CD4-positive, alpha-beta T cell treated with Interleukin-4 for 4 hours (primary cell): ENCODE results near the gene FAM222B.
A peak's percentile ranks its signal among the peaks of the same experiment; 100 is the strongest.
"Not testable (repeated sequence)": the region's sequence is repeated elsewhere in the genome, so short reads cannot be mapped to it uniquely, and the experiment has no call there.

Experiments used
- DNase-seq: peaks from one replicate; pipeline ENCODE4 v3.0.0-alpha.2; 2020

Gene FAM222B

DNA sequence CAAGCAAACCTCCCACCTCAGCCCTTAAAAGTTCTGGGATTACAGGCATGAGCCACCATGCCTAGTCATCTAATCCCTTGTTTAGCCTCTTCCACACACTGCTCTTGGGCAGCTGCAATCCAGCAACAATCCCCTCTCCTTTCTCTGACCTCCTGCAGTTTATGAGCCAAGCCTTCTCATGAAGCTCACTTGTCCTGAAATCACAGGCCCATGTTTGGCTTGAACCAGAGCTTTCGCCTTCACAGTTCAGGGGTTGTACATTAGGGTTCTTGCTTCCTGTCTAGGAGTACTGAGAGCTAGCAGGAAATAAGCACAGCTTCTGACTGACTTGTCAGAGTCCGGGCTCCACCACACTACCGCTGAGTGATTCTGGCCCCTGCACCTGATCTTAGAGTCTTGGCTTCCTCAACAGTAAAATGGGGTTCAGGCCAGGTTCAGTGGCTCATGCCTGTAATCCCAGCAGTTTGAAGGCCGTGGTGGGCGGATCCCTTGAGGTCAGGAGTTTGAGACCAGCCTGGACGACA, 28.5 kb upstream of the FAM222B start:
- peak; percentile 36 for DNase-seq

DNA sequence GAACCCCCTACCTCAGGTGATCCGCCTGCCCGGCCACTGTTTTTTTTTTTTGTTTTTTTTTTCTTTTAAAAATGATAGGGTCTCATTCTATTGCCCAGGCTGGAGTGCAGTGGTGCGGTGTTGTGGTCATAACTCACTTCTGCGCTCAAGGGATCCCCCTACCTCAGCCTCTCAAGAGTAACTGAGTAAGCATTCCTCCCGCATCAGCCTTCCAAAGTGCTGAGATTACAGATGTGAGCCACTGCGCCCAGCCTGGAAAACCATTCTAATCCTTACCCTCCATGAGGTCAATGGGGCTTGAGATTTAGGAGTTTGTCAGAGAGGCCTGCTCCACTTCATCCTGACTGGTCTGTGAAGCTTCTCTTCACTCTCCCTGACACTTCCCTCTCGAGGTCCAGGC, 24.7 kb upstream of the FAM222B start:
- DNase-seq: no peak

DNA sequence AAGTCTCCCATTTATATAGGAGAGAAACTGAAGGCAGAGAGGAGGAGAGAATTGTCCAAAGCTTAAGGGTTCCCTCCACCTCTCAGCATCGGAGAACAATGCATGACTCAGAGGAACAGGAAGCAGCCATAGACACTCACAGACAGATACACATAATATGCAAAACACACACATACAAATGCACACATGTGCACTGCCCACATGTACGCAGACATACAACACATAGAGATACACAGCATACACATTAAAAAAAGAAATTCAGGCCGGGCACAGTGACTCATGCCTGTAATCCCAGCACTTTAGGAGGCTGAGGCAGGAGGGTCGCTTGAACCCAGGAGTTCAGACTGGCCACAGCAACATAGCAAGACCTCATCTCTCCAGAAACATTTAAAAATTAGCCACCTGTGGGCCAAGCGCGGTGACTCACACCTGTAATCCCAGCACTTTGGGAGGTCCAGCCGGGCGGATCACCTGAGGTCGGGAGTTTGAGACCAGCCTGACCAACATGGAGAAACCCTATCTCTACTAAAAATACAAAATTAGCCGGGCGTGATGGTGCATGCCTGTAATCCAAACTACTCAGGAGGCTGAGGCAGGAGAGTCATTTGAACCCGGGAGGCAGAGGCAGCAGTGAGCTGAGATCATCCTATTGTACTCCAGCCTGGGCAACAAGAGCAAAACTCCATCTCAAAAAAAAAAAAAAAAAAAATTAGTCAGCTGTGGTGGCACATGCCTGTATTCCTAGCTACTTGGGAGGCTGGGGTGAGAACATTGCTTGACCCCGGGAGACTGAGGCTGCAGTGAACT, 23.6 kb upstream of the FAM222B start:
- no peak for DNase-seq

DNA sequence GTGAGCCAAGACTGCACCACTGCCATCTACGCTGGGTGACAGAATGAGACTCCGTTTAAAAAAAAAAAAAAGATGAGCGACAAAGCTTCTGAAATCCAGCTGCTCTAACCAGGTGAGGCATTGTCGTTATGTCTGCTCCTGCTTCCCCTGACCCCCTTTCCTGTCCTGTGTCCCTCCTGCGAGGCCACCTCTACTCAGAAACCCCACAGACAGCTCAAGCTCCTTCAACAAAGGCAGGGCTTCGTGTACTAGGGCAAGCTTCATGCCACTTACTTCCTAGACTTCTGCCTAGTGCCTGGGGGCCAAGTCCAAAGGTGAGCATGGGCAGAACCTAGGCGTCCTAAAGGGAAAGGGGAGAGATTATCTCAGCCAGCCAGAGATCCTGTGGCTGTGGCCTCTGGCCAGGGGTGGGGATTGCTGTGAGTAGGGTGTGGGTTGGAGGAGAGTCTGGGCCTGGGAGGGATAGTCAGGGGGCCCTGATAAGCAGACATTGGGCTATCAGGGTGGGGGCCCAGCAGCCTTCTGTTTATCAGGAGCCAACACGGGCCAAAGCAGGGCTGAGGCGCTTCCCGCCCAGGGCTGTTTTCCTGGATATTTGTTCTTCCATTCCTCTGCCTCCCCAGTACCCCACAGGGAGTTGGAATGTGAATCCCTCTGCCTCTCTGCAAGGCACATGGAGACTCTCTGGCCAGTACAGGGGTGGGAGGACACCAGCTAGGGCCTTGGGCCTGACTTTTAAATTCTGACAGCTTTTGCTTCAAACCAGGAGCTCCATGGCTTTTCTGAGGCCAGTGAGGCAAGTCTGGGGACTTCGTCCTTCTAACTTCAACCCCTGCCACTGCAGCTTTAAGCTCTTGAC, 22.6 kb upstream of the FAM222B start:
- DNase-seq: no peak

DNA sequence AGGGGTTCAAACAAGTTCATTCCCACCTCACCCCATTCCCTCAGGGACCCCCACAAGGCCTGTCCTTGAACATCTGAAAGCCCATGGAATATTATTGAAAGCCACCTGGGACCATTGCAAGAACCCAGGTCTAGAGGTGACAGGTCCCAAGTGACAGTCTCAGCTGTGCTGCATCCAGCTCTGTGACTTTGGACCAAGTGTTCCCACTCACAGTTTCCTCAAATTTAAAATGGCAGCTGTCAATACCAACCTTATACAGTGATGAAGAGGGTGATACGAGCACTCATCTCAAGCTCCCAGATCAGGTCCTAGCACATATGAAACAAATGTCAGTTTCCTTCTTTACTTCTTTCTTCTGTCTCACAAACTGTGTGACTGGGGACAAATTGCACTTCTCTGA, 21.4 kb upstream of the FAM222B start:
- DNase-seq: no peak

DNA sequence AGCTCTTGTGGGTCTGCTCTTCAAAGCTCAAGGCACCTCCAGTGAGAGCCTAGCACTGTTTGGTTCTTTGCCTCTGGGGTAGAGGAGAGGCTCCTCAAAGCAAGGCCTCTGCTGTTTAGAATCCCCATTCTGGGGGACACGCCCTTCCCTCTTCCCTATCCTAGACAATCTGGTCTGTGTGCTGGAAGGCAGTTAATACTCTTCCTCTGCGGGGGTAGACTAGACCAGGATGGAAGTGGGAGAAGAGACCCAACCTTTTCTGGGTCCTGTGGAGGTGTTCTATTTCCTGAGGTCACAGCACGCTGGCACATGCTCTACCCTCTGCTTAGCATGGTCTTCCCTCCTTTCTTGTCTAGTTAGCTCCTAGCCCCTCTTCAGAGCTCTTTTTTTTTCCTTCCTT, 20.0 kb upstream of the FAM222B start:
- no peak for DNase-seq

DNA sequence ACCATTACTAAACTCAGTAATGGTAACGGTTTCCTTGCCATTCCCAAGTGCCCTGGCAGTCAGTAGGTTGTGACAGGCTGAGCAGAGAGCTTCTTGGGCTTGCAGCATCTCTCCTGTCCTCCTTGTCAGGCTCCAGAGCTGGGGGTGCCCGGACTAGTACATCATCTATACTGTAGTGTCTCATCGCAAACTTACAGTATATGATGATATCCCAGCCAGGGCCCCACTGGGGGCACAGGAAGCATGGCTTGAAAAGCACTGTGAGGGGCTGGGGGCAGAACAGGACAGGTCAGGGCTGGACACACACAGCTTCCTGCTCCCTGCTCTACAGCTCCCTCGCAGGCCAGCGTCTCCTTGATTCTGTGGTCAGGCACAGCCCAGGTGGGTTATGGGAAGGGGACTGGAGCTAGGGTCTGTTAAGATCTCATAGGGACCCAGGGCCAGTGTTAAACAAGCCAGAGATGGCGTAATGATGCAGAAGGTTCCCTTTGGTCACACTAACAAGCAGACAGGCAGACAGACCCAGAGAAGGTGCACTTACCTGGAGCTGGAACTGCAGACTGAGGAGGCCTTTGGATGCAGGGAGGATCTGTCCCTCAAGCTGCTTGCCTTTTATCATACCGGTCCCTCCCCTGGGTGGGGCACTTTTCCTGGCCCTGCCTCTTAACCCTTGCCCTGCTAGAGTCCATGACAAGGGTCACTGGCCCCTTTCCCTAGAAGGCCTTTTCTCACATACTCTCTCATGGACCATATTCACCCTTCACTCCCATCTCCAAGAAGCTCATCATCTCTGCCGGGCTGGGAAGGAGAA, 19.0 kb upstream of the FAM222B start:
- DNase-seq: no peak

DNA sequence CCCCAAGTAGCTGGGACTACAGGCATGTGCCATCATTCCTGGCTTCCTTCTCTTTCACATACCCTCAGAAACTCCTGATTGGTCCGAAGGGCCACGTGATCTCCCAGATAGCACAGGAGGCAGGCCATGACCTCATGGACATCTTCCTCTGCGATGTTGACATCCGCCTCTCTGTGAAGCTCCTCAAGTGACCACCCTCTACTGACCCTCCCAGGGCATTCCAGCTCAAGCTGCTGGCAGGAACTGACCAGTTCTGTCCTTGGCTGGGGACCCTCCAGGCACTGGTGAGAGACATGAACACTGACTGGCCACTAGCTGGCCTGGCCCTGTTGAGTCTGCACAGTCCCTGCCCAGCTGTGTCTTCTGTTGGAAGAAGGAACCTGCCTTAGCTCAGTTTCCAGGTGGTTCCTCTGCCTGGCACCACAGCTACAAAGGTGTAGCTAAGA, 17.8 kb upstream of the FAM222B start:
- DNase-seq: no peak

DNA sequence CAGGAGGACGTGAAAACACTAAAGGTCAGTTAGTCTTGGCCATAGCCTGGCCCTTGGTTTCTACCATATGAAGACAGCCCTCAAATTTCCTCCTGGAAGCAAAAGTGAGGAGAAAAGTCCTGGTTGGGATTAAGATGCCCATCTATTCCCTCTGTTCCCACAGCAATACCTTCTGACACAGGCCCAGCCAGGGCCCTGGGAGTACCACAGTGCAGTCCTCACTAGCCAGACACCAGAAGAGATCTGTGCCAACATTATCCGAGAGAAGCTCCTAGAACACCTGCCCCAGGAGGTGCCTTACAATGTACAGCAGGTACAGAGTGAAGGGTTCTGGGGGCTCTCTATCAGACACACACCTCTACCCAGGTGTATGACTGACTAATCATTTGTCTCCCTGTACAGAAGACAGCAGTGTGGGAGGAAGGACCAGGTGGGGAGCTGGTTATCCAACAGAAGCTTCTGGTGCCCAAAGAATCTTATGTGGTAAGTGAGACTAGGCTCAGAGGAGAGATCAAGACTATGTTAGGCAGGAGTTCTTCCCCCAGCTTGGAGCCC, 16.3 kb upstream of the FAM222B start:
- DNase-seq: no peak

DNA sequence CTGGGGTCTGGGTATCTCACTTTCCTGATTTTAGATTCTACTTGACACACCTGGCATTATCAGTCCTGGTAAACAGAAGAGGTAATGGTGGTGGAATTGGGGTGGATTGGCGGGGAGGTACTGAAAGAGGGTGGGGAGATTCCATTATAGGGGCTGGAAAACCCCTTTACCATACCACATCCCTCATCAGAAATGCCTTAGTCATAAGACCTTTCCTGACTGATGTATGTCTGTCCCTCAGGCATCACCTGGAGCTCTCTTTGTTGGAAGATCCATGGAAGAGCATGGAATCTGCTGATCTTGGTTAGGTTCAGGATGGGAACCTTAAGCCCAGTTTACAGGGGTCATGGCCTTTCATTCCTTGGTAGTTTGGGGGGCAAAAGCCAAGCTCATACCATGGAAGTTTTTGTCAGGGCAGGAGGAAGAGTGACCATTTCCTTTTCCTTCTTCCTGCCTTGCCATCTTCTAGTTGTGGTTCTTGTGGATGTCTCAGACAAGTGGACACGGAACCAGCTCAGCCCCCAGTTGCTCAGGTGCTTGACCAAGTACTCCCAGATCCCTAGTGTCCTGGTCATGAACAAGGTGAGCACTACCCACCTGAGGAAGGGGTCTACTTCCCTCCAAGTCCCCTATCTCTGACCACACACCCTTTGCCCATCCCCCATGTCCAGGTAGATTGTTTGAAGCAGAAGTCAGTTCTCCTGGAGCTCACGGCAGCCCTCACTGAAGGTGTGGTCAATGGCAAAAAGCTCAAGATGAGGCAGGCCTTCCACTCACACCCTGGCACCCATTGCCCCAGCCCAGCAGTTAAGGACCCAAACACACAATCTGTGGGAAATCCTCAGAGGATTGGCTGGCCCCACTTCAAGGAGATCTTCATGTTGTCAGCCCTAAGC, 15.6 kb upstream of the FAM222B start:
- DNase-seq: no peak

DNA sequence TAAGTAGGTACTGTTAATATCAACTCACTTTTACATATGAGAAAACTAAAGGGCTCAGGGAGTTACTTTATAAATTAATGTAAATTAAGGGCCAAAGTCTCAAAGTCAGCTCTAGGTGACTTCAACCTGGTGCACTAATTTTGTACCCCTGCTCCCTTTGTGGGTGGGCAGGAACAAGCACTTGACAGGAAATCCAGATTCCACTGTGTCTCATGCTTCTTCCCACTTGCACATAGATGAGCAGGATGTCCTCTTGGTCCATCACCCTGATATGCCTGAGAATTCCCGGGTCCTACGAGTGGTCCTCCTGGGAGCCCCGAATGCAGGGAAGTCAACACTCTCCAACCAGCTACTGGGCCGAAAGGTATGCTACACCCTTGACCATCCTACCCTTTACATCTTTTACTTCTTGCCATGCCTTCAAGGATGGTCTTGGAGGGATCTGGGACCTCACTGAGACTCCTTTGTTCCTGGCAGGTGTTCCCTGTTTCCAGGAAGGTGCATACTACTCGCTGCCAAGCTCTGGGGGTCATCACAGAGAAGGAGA, 13.5 kb upstream of the FAM222B start:
- DNase-seq: no peak

DNA sequence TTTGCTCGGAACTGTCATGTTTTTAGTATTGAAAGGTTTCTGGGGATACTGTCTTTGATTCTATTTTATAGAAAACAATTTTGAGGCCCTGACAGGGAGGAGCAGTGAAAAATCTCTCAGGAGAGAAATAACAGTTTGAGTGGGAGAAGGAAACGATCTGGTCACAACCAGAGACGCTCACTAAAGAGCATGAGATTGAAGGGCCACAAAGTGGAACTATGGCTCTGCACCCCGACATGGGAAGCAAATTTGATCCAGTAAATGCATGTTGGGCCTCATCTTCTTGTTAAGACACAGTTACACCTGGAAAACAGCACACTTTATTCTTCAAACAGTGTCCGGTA, 12.7 kb upstream of the FAM222B start:
- DNase-seq: no peak

DNA sequence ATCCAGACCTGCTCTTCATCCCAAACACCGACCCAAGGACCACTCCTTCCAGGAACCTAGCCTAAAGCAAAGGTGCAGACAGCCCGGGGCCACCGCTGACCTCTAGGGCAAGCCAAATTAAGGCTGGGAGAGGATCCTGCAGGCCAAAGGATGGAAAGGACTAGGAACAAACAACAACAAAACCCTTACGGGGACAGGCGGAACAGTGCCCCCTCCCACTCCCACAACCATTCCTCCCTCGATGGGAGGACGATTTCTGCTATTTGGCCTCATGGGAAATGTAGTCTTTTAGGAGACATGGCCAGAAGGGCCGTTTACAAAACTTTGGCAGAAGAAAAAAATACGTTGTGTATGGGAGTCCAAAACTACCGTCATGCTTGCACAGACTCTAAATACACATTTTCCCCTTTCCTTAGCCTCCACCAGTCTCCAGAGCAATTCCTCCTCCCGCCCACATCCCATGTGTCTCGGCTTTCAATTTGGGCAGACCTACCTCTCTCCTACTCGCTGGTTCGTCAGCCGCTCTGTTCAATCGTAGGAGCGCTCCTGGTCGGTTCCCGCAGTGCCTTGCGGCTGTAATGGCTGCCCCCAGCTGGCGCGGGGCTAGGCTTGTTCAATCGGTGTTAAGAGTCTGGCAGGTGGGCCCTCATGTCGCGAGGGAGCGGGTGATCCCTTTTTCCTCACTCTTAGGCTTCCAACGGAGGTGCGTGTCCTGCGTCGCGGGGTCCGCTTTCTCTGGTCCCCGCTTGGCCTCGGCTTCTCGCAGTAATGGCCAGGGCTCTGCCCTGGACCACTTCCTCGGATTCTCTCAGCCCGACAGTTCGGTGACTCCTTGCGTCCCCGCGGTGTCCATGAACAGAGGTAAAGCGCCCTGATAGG, 12.1 kb upstream of the FAM222B start, which contains the start of gene ERAL1:
Gene ERAL1, plus strand, starts transcription at position 560 of the 879 bp plus-strand sequence. Its CDS starts 19 bp downstream, at position 579.
- DNase-seq: peak; percentile 80

DNA sequence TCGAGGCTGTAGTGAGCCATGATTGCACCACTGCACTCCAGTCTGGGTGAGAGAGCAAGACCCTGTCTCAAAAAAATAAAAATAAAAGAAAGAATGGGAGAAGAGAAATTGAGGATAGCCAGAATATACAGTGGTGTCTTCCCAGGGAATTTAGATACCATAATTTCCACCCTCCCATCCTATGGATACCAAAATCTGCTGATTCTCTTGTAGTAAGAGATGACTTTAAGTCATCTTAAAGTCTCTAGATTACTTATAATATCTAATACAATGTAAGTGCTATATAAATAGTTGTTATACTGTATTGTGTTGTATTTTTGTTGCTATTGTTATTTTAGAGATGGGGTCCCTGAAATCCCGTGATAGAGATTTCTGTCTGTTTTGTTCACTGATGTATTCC, 10.7 kb upstream of the FAM222B start:
- no peak for DNase-seq

DNA sequence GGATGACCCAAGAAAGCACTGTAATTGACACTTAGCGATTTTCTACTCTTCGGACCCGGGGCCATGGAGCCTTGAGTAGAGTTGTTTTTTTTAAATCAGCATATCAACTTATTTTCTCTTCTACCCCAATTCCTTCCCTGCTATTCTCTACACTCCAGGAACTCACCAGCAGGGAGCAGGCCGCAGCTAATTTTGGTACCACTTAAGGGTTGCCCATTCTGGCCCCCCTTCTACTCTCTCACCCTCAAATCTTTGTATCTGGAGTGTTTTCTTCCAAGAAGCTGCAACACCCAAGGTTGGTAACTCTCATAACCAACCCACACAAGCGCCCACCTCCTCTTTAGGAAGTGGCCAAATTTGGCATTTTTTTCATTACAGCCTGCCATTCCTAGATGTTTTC, 6.7 kb upstream of the FAM222B start:
- no peak for DNase-seq

DNA sequence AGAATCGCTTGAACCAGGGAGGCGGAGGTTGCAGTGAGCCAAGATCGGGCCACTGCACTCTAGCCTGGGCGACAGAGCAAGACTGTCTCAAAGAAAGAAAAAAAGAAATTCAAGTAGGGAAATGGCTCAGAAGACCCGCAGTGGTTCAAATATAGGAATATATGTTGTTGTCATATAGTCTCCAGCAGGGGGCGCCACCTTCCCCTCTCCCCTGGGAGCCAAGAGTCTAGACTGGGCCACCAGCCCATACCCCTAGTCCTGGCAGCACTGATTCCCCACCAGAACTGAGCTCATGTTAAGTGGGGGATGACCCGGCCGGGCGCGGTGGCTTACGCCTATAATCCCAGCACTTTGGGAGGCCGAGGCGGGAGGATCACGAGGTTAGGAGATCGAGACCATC, 6.1 kb upstream of the FAM222B start:
- peak; percentile 42 for DNase-seq

DNA sequence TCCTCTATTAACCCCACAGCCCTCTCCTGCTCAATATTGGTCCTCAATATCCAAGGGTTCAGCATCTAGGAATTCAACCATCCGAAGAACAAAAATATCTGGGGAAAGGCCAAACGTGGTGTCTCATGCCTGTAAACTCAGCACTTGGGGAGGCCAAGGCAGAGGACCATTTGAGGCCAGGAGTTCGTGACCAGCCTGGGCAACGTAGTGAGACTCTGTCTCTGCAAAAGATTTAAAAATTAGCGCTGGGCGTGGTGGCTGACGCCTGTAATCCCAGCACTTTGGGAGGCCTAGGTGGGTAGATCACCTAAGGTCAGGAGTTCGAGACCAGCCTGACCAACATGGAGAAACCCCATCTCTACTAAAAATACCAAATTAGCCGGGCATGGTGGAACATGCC, 4.1 kb upstream of the FAM222B start:
- not testable (repeated sequence) for DNase-seq

DNA sequence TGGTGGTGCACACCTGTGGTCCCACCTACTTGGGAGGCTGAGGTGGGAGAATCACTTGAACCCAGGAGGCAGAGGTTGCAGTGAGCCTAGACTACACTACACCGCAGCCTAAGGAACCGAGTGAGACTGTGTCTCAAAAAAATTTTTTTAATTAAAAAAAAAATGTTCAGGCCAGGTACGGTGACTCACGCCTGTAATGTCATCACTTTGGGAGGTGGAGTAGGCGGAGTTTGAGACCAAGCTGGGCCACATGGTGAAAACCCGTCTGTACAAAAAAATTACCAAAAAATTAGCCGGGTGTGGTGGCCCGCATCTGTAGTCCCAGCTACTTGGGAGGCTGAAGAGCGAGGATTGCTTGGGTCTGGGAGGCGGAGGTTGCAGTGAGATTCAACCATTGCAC, 3.6 kb upstream of the FAM222B start:
- no peak for DNase-seq

DNA sequence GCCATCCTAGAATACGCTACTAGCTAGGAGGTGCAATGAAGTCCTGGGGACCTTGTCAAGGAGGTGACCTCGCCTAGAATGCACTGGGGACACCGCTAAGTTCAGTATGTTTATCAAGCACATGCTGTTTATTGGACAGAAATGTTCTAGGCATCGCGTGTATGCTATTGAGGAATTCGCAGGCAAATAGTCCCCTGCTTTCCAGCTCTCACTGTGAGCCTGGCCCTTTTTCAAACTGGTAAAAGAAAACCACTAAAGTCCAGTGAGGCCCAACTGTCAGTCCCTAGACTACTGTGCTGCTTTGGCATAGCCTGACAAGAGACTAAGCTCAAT, 1.2 kb upstream of the FAM222B start:
- no peak for DNase-seq

DNA sequence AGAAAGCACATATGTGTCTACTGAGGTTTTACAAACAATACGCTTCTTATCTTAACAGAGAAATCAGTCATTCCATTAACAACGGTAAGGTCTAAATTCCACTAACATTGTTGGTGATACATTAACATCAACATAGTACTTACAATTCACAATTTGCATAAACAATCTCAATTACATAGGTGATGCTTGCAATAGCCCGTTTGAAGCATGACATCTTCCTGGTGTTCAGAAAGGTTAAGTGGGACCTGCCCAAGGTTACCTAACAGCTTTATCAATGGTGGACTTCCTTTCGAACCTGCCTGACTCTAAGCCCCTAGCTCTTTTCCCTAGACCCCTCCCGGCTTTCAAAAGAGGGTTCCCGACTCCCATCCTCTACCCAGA, 699 bp downstream of the FAM222B start:
- DNase-seq: peak; percentile 13
